Spinal cord (tissue), 10 donors: ENCODE measurements around the gene HDAC4. TPM values are rescaled to one million over a fixed set of nuclear protein-coding genes. Genes with fewer than 3 reads are reported as not detected.

Experiments used
- DNase-seq, 6 donors: peaks; one replicate each; pipeline versions ENCODE4 v3.0.0 to v3.0.0-alpha.2; 2013 to 2015; ENCODE audit warnings: low spot score in 6 of 6, low read depth in 4 of 6
- H3K27ac ChIP-seq: one replicate; pipeline ENCODE4 v1.5.1; 2013; ENCODE audit warnings: low read depth, low read length, control low read depth
- H3K27me3 ChIP-seq: one replicate; pipeline ENCODE4 v1.6.1; 2013; ENCODE audit warnings: low read length; ENCODE audit not compliant: control insufficient read depth, insufficient read depth
- H3K36me3 ChIP-seq: one replicate; pipeline ENCODE4 v1.6.1; 2013; ENCODE audit warnings: low read length; ENCODE audit not compliant: control insufficient read depth, insufficient read depth
- H3K4me1 ChIP-seq: one replicate; pipeline ENCODE4 v1.6.1; 2013; ENCODE audit warnings: low read length; ENCODE audit not compliant: control insufficient read depth, insufficient read depth
- H3K4me3 ChIP-seq: one replicate; pipeline ENCODE4 v1.5.1; 2013; ENCODE audit warnings: low read depth, low read length, control low read depth
- H3K9me3 ChIP-seq: one replicate; pipeline ENCODE4 v1.6.1; 2013; ENCODE audit warnings: low read length; ENCODE audit not compliant: control insufficient read depth, insufficient read depth
- WGBS: methylation state at CpG from one replicate; pipeline ENCODE4 v1.1.5; 2013; ENCODE audit warnings: missing lambda C conversion rate; ENCODE audit not compliant: insufficient coverage; 5-methylcytosine and 5-hydroxymethylcytosine counted together
- polyA plus RNA-seq, 2 donors: library from polyadenylated mRNA; unstranded; fragments of 120-200 nt; gene quantifications; one replicate each; pipeline ENCODE4 v1.2.1, GENCODE V29; 2013; ENCODE audit not compliant: insufficient read length in 2 of 2
- total RNA-seq, 2 donors: library from RNA; depleted of rRNA in 1 of 2; stranded (reverse); fragments of 120-200 nt in 1 of 2; fragments of >200 nt in 1 of 2; gene quantifications; one replicate each; pipeline versions ENCODE4 v1.2.3 to v1.2.4, GENCODE V29; 2013 to 2014
- donor health status: healthy.

Gene HDAC4
- total and polyA plus RNA-seq, 4 donors: 20.7 to 35.3 (median 25.4) TPM

GRCh38 chr2:239198221-239198620, 202.6 kb downstream of the HDAC4 start:
- 84% methylated on average over 6 of the region's 8 CpGs for WGBS
- no peaks in the 10 kb centered on the region for H3K27me3 ChIP-seq

GRCh38 chr2:239197146-239197545, 203.7 kb downstream of the HDAC4 start:
- Histone ChIP-seq H3K36me3 (peaks cover 24% of the 10 kb centered on the region), H3K9me3 (no peaks in the 10 kb centered on the region), H3K4me1 (peaks cover 80% of the 10 kb centered on the region), H3K4me3 (no peak overlapping the region), H3K27ac (peak overlapping the region; percentile 93), H3K27me3 (no peaks in the 10 kb centered on the region)
- no peak for DNase-seq
- 93% methylated on average over 19 of the region's 19 CpGs for WGBS

More at GRCh38 chr2:239198221-239198620, 202.6 kb downstream of the HDAC4 start:
- Histone ChIP-seq H3K27ac (no peak overlapping the region), H3K36me3 (peaks cover 26% of the 10 kb centered on the region), H3K4me1 (peaks cover 80% of the 10 kb centered on the region), H3K4me3 (no peak overlapping the region), H3K9me3 (no peaks in the 10 kb centered on the region)
- DNase-seq: no peak

GRCh38 chr2:239196474-239197021, 204.3 kb downstream of the HDAC4 start:
- 81% methylated on average over 15 of the region's 17 CpGs for WGBS

GRCh38 chr2:239195992-239196391, 204.8 kb downstream of the HDAC4 start:
- Histone ChIP-seq H3K4me3 (no peak overlapping the region), H3K36me3 (peaks cover 21% of the 10 kb centered on the region), H3K27me3 (no peaks in the 10 kb centered on the region), H3K4me1 (peaks cover 75% of the 10 kb centered on the region), H3K9me3 (no peaks in the 10 kb centered on the region), H3K27ac (peak overlapping the region; percentile 93)
- peak in 1 of 6 donors; percentile 46 for DNase-seq
- 41% methylated on average over 4 of the region's 4 CpGs for WGBS

More at GRCh38 chr2:239196474-239197021, 204.3 kb downstream of the HDAC4 start:
- Histone ChIP-seq H3K36me3 (peaks cover 24% of the 10 kb centered on the region), H3K4me3 (no peak overlapping the region), H3K4me1 (peaks cover 75% of the 10 kb centered on the region), H3K27ac (peak overlapping the region; percentile 93), H3K9me3 (no peaks in the 10 kb centered on the region), H3K27me3 (no peaks in the 10 kb centered on the region)
- DNase-seq: no peak

GRCh38 chr2:239195318-239195871, 205.4 kb downstream of the HDAC4 start:
- WGBS: 14% methylated on average over 10 of the region's 15 CpGs

GRCh38 chr2:239194731-239195317, 206.0 kb downstream of the HDAC4 start:
- Histone ChIP-seq H3K4me3 (peak overlapping the region; percentile 1), H3K36me3 (peaks cover 26% of the 10 kb centered on the region), H3K27ac (peak overlapping the region; percentile 93), H3K27me3 (no peaks in the 10 kb centered on the region), H3K9me3 (no peaks in the 10 kb centered on the region), H3K4me1 (peaks cover 82% of the 10 kb centered on the region)
- DNase-seq: peak in 2 of 6 donors; percentile 65 to 70
- WGBS: 39% methylated on average over 20 of the region's 23 CpGs

More at GRCh38 chr2:239195318-239195871, 205.4 kb downstream of the HDAC4 start:
- DNase-seq: peak in 5 of 6 donors; percentile 52 to 92 (median 68)
- Histone ChIP-seq H3K27me3 (no peaks in the 10 kb centered on the region), H3K4me3 (peak overlapping the region; percentile 1), H3K9me3 (no peaks in the 10 kb centered on the region), H3K27ac (peak overlapping the region; percentile 93), H3K4me1 (peaks cover 76% of the 10 kb centered on the region), H3K36me3 (peaks cover 21% of the 10 kb centered on the region)

- H3K9me3 ChIP-seq: no peaks in the 10 kb centered on the region
- H3K4me3 ChIP-seq: no peak overlapping the region
- H3K27me3 ChIP-seq: no peaks in the 10 kb centered on the region
- H3K36me3 ChIP-seq: peaks cover 31% of the 10 kb centered on the region
- 53% methylated on average over 12 of the region's 17 CpGs for WGBS
- peaks cover 77% of the 10 kb centered on the region for H3K4me1 ChIP-seq
- DNase-seq: peak in 1 of 6 donors; percentile 60
- peak overlapping the region; percentile 93 for H3K27ac ChIP-seq
Measured at GRCh38 chr2:239193925-239194677, 206.7 kb downstream of the HDAC4 start.

- peak overlapping the region; percentile 93 for H3K27ac ChIP-seq
- peaks cover 4% of the 10 kb centered on the region for H3K9me3 ChIP-seq
- peaks cover 74% of the 10 kb centered on the region for H3K4me1 ChIP-seq
- H3K36me3 ChIP-seq: peaks cover 35% of the 10 kb centered on the region
- no peaks in the 10 kb centered on the region for H3K27me3 ChIP-seq
- no peak overlapping the region for H3K4me3 ChIP-seq
- no peak for DNase-seq
- 61% methylated on average over 11 of the region's 12 CpGs for WGBS
Measured at GRCh38 chr2:239193401-239193811, 207.4 kb downstream of the HDAC4 start.

GRCh38 chr2:239192975-239193374, 207.8 kb downstream of the HDAC4 start:
- peaks cover 35% of the 10 kb centered on the region for H3K36me3 ChIP-seq
- H3K27me3 ChIP-seq: no peaks in the 10 kb centered on the region
- peaks cover 69% of the 10 kb centered on the region for H3K4me1 ChIP-seq
- H3K9me3 ChIP-seq: peaks cover 4% of the 10 kb centered on the region
- WGBS: 75% methylated on average over 2 of the region's 8 CpGs
- peak overlapping the region; percentile 93 for H3K27ac ChIP-seq
- no peak overlapping the region for H3K4me3 ChIP-seq
- no peak for DNase-seq
